ES-I3 (cell line): ENCODE measurements around the gene MAPKAP1.
A peak's percentile ranks its signal among the peaks of the same experiment; 100 is the strongest.
"Not testable (repeated sequence)": the region's sequence is repeated elsewhere in the genome, so short reads cannot be mapped to it uniquely, and the experiment has no call there.

ENCODE experiments used
- H3K36me3 ChIP-seq: 2 replicates; pipeline ENCODE4 v1.6.1; 2013; ENCODE audit warnings: mild to moderate bottlenecking, low read length, control low read depth, moderate library complexity; ENCODE audit not compliant: insufficient read depth
- H3K4me1 ChIP-seq: 2 replicates; pipeline ENCODE4 v1.6.1; 2013; ENCODE audit warnings: mild to moderate bottlenecking, control low read depth, low read length; ENCODE audit not compliant: insufficient read depth
- H3K9ac ChIP-seq: 2 replicates; pipeline ENCODE4 v1.6.1; 2013; ENCODE audit warnings: low read depth, mild to moderate bottlenecking, low read length, moderate library complexity
- H3K9me3 ChIP-seq: 2 replicates; pipeline ENCODE4 v1.6.1; 2013; ENCODE audit warnings: mild to moderate bottlenecking, low read length, moderate library complexity; ENCODE audit not compliant: control insufficient read depth, insufficient read depth

MAPKAP1 gene

GRCh38 chr9:125700791-125701190 lies 6.2 kb downstream of the MAPKAP1 start:
- H3K4me1 ChIP-seq, result peaks cover 28% of the 10 kb centered on the region
- peak overlapping the region; percentile 32; the same call in 1 of the 2 replicates for H3K9ac ChIP-seq
- no peaks in the 10 kb centered on the region for H3K36me3 ChIP-seq
- H3K9me3 ChIP-seq, result no peaks in the 10 kb centered on the region

- Histone ChIP-seq H3K4me1 (peaks cover 35% of the 10 kb centered on the region), H3K36me3 (no peaks in the 10 kb centered on the region), H3K9me3 (no peaks in the 10 kb centered on the region), H3K9ac (no peak overlapping the region)
Observed at GRCh38 chr9:125699870-125700269, 7.1 kb downstream of the MAPKAP1 start.

GRCh38 chr9:125696106-125696647 lies 10.8 kb downstream of the MAPKAP1 start:
- Histone ChIP-seq H3K4me1 (peaks cover 39% of the 10 kb centered on the region), H3K36me3 (no peaks in the 10 kb centered on the region), H3K9ac (no peak overlapping the region), H3K9me3 (no peaks in the 10 kb centered on the region)

- not testable (repeated sequence) for H3K9ac ChIP-seq, H3K36me3 ChIP-seq, H3K9me3 ChIP-seq
- H3K4me1 ChIP-seq, result peaks cover 39% of the 10 kb centered on the region
Observed at GRCh38 chr9:125695548-125695947, 11.5 kb downstream of the MAPKAP1 start.

GRCh38 chr9:125694478-125694877 lies 12.5 kb downstream of the MAPKAP1 start:
- Histone ChIP-seq H3K9ac (no peak overlapping the region), H3K36me3 (no peaks in the 10 kb centered on the region), H3K9me3 (no peaks in the 10 kb centered on the region), H3K4me1 (peaks cover 35% of the 10 kb centered on the region)

GRCh38 chr9:125693492-125693891 lies 13.5 kb downstream of the MAPKAP1 start:
- not testable (repeated sequence) for H3K9ac ChIP-seq, H3K36me3 ChIP-seq, H3K9me3 ChIP-seq
- H3K4me1 ChIP-seq, result peaks cover 35% of the 10 kb centered on the region

- Histone ChIP-seq H3K9ac (no peak overlapping the region), H3K9me3 (no peaks in the 10 kb centered on the region), H3K4me1 (peaks cover 35% of the 10 kb centered on the region), H3K36me3 (no peaks in the 10 kb centered on the region)
Observed at GRCh38 chr9:125691869-125692268, 15.1 kb downstream of the MAPKAP1 start.

- no peaks in the 10 kb centered on the region; the same call in 1 of the 2 replicates for H3K36me3 ChIP-seq
- H3K9me3 ChIP-seq, result no peaks in the 10 kb centered on the region
- no peak overlapping the region for H3K9ac ChIP-seq
Observed at GRCh38 chr9:125690679-125691078, 16.3 kb downstream of the MAPKAP1 start.

GRCh38 chr9:125687163-125687863 lies 19.7 kb downstream of the MAPKAP1 start:
- Histone ChIP-seq H3K4me1 (peaks cover 21% of the 10 kb centered on the region), H3K9ac (no peak overlapping the region), H3K9me3 (no peaks in the 10 kb centered on the region), H3K36me3 (no peaks in the 10 kb centered on the region; the same call in 1 of the 2 replicates)

More at GRCh38 chr9:125690679-125691078, 16.3 kb downstream of the MAPKAP1 start:
- peaks cover 36% of the 10 kb centered on the region for H3K4me1 ChIP-seq

GRCh38 chr9:125685167-125685566 lies 21.8 kb downstream of the MAPKAP1 start:
- no peaks in the 10 kb centered on the region for H3K9me3 ChIP-seq
- no peaks in the 10 kb centered on the region; the same call in 1 of the 2 replicates for H3K36me3 ChIP-seq
- peaks cover 18% of the 10 kb centered on the region for H3K4me1 ChIP-seq
- no peak overlapping the region for H3K9ac ChIP-seq

GRCh38 chr9:125683486-125683885 lies 23.5 kb downstream of the MAPKAP1 start:
- H3K4me1 ChIP-seq, result peaks cover 26% of the 10 kb centered on the region
- H3K9ac ChIP-seq, result no peak overlapping the region
- no peaks in the 10 kb centered on the region; the same call in 1 of the 2 replicates for H3K36me3 ChIP-seq
- no peaks in the 10 kb centered on the region for H3K9me3 ChIP-seq

GRCh38 chr9:125682340-125682739 lies 24.7 kb downstream of the MAPKAP1 start:
- no peaks in the 10 kb centered on the region for H3K9me3 ChIP-seq
- peaks cover 26% of the 10 kb centered on the region for H3K4me1 ChIP-seq
- H3K9ac ChIP-seq, result no peak overlapping the region
- H3K36me3 ChIP-seq, result no peaks in the 10 kb centered on the region; the same call in 1 of the 2 replicates

GRCh38 chr9:125681657-125682056 lies 25.4 kb downstream of the MAPKAP1 start:
- H3K36me3 ChIP-seq, result no peaks in the 10 kb centered on the region; the same call in 1 of the 2 replicates
- H3K9ac ChIP-seq, result no peak overlapping the region
- peaks cover 26% of the 10 kb centered on the region for H3K4me1 ChIP-seq
- H3K9me3 ChIP-seq, result no peaks in the 10 kb centered on the region

- H3K4me1 ChIP-seq, result peaks cover 23% of the 10 kb centered on the region
- no peak overlapping the region for H3K9ac ChIP-seq
- no peaks in the 10 kb centered on the region for H3K9me3 ChIP-seq
- H3K36me3 ChIP-seq, result no peaks in the 10 kb centered on the region; the same call in 1 of the 2 replicates
Observed at GRCh38 chr9:125681086-125681622, 25.9 kb downstream of the MAPKAP1 start.

- Histone ChIP-seq H3K9ac (no peak overlapping the region), H3K9me3 (no peaks in the 10 kb centered on the region), H3K4me1 (peaks cover 26% of the 10 kb centered on the region), H3K36me3 (no peaks in the 10 kb centered on the region; the same call in 1 of the 2 replicates)
Observed at GRCh38 chr9:125680445-125680844, 26.6 kb downstream of the MAPKAP1 start.
